ENCODE measurements around the gene SLC25A42.
A peak's percentile ranks its signal among the peaks of the same experiment; 100 is the strongest.
"Not testable (repeated sequence)": the region's sequence is repeated elsewhere in the genome, so short reads cannot be mapped to it uniquely, and the experiment has no call there.

Gene SLC25A42

GRCh38 chr19:19063183-19064097 lies at the start of gene SLC25A42:
SLC25A42 (plus strand) TSS chr19:19063994; CDS start chr19:19096125, 32,131 bp downstream.
- peak; percentile 99 for DNase-seq

GRCh38 chr19:19021115-19021514 lies 42.7 kb upstream of the SLC25A42 start:
- DNase-seq: no peak

GRCh38 chr19:19022380-19022961 lies 41.3 kb upstream of the SLC25A42 start:
- no peak for DNase-seq

GRCh38 chr19:19023376-19023775 lies 40.4 kb upstream of the SLC25A42 start:
- DNase-seq: not testable (repeated sequence)

- DNase-seq: no peak
Measured at GRCh38 chr19:19025861-19026260, 37.9 kb upstream of the SLC25A42 start.

- no peak for DNase-seq
Measured at GRCh38 chr19:19026299-19026971, 37.4 kb upstream of the SLC25A42 start.

- no peak for DNase-seq
Measured at GRCh38 chr19:19027228-19027627, 36.6 kb upstream of the SLC25A42 start.

- DNase-seq: no peak
Measured at GRCh38 chr19:19028526-19028925, 35.3 kb upstream of the SLC25A42 start.

GRCh38 chr19:19031891-19032290 lies 31.9 kb upstream of the SLC25A42 start:
- no peak for DNase-seq

GRCh38 chr19:19032420-19033175 lies 31.2 kb upstream of the SLC25A42 start:
- DNase-seq: no peak

- DNase-seq: no peak
Measured at GRCh38 chr19:19033176-19033425, 30.7 kb upstream of the SLC25A42 start.

GRCh38 chr19:19033426-19034203 lies 30.2 kb upstream of the SLC25A42 start, which contains the start of the genes ARMC6 and SUGP2:
ARMC6 (plus strand) TSS chr19:19033603; CDS start chr19:19034210, 607 bp downstream.
SUGP2 (minus strand) TSS chr19:19033517; CDS start chr19:19031071, 2,446 bp downstream.
- peak; percentile 72 for DNase-seq

- peak; percentile 65 for DNase-seq
Measured at GRCh38 chr19:19034204-19034624, 29.6 kb upstream of the SLC25A42 start.

GRCh38 chr19:19039901-19040300 lies 23.9 kb upstream of the SLC25A42 start:
- DNase-seq: no peak

- no peak for DNase-seq
Measured at GRCh38 chr19:19040417-19040816, 23.4 kb upstream of the SLC25A42 start.

GRCh38 chr19:19042732-19043280 lies 21.0 kb upstream of the SLC25A42 start:
- DNase-seq: no peak

- DNase-seq: no peak
Measured at GRCh38 chr19:19043481-19043880, 20.3 kb upstream of the SLC25A42 start.

GRCh38 chr19:19043881-19044280 lies 19.9 kb upstream of the SLC25A42 start:
- no peak for DNase-seq

GRCh38 chr19:19049406-19049805 lies 14.4 kb upstream of the SLC25A42 start:
- no peak for DNase-seq

GRCh38 chr19:19050104-19050503 lies 13.7 kb upstream of the SLC25A42 start:
- no peak for DNase-seq

- DNase-seq: no peak
Measured at GRCh38 chr19:19050731-19051130, 13.1 kb upstream of the SLC25A42 start.
